PC-9 (cell line): ENCODE results near the gene WASF1. TPM values are rescaled to one million over a fixed set of nuclear protein-coding genes. Genes with fewer than 3 reads are reported as not detected.

Experiments
- BruUV-seq: library from RNA; stranded (reverse); fragments of 400-500 nt; replicated peaks from 2 replicates; lab custom pipeline; 2021; lab: Mats Ljungman, UMichigan
- CTCF ChIA-PET: fragments of 300-600 bp; sonication (Branson Sonifier 250); formaldehyde crosslinking; loops from one replicate; lab custom pipeline; 2022; ENCODE audit warnings: antibody characterized with exemption; lab: Charles Lee
- POLR2A ChIA-PET: fragments of 300-600 bp; sonication (Branson Sonifier 250); formaldehyde crosslinking; loops from one replicate; lab custom pipeline; 2022; ENCODE audit warnings: antibody characterized with exemption; ENCODE audit not compliant: unreplicated experiment; lab: Charles Lee
- DNase-seq, 2 experiments: peaks; one replicate each; pipeline versions ENCODE4 v3.0.0 to v3.0.0-alpha.2; 2015 to 2022; ENCODE audit warnings: mixed read lengths in 1 of 2
- H2AFZ ChIP-seq: fragments of 200-600 bp; sonication (generic); 2 replicates; pipeline ENCODE4 v1.8.1; 2017; ENCODE audit warnings: antibody characterized with exemption
- H3F3A ChIP-seq: fragments of 200-600 bp; sonication (generic); 2 replicates; pipeline ENCODE4 v1.8.1; 2017; ENCODE audit warnings: antibody characterized with exemption, mild to moderate bottlenecking, low read depth; ENCODE audit not compliant: insufficient read depth
- H3K27ac ChIP-seq: fragments of 200-600 bp; sonication (generic); 2 replicates; pipeline ENCODE4 v1.6.1; 2016; ENCODE audit warnings: mixed run types
- H3K27me3 ChIP-seq: fragments of 200-600 bp; sonication (generic); 2 replicates; pipeline ENCODE4 v1.6.1; 2016; ENCODE audit warnings: low read depth, mixed run types; ENCODE audit not compliant: insufficient read depth
- H3K36me3 ChIP-seq: fragments of 200-600 bp; sonication (generic); 2 replicates; pipeline ENCODE4 v1.6.1; 2016; ENCODE audit warnings: low read depth, mixed run types
- H3K4me1 ChIP-seq: fragments of 200-600 bp; sonication (generic); replicated peaks from 2 replicates; pipeline ENCODE4 v1.6.1; 2016; ENCODE audit warnings: mixed run types; ENCODE audit not compliant: insufficient read depth
- H3K4me2 ChIP-seq: fragments of 200-600 bp; sonication (generic); 2 replicates; pipeline ENCODE4 v1.6.1; 2017; ENCODE audit warnings: mixed run types
- H3K4me3 ChIP-seq: fragments of 200-600 bp; sonication (generic); 2 replicates; pipeline ENCODE4 v1.6.1; 2016; ENCODE audit warnings: mixed run types
- H3K79me2 ChIP-seq: fragments of 200-600 bp; sonication (generic); 2 replicates; pipeline ENCODE4 v1.6.1; 2017; ENCODE audit warnings: low read depth, mixed run types
- H3K9me2 ChIP-seq: fragments of 200-600 bp; sonication (generic); 2 replicates; pipeline ENCODE4 v1.8.1; 2017; ENCODE audit warnings: mild to moderate bottlenecking; ENCODE audit not compliant: insufficient read depth
- H3K9me3 ChIP-seq: fragments of 200-600 bp; sonication (generic); 2 replicates; pipeline ENCODE4 v1.8.1; 2016; ENCODE audit warnings: low read depth; ENCODE audit not compliant: insufficient read depth
- H4K20me1 ChIP-seq: fragments of 200-600 bp; sonication (generic); 2 replicates; pipeline ENCODE4 v1.8.1; 2017; ENCODE audit not compliant: insufficient read depth
- CTCF ChIP-seq: fragments of 200-600 bp; sonication (generic); conservative IDR thresholded peaks from 2 replicates; pipeline ENCODE4 v1.6.1; 2017; ENCODE audit warnings: mixed run types, antibody characterized with exemption, mild to moderate bottlenecking, moderate library complexity
- EZH2 ChIP-seq: fragments of 200-600 bp; sonication (generic); IDR thresholded peaks from 2 replicates; pipeline ENCODE4 v1.8.0; 2017; ENCODE audit warnings: antibody characterized with exemption, low read depth
- intact Hi-C: fragments of 100-400 bp; cut with micrococcal nuclease; formaldehyde crosslinking; loops from one replicate; pipeline ENCODE4 v1.10.0; 2022; ENCODE audit not compliant: unreplicated experiment
- total RNA-seq: library from RNA; stranded (reverse); gene quantifications from 2 replicates; pipeline ENCODE4 v1.2.3, GENCODE V29; 2021

Gene WASF1
- total RNA-seq, 1 experiment from 2014 or later = 17.0 TPM

- BruUV-seq = no TSS peak
- Histone ChIP-seq H3K4me3 (no peak overlapping the region), H3K9me3 (no peaks in the 10 kb centered on the region), H3K9me2 (no peaks in the 10 kb centered on the region), H3K27me3 (peaks cover 24% of the 10 kb centered on the region), H3K79me2 (no peaks in the 10 kb centered on the region), H3F3A (no peaks in the 10 kb centered on the region), H2AFZ (no peak overlapping the region; the same call in 1 of the 2 replicates), H3K4me2 (0 out of 2 replicates have a peak overlapping the region, but pooled peaks have one; percentile 11), H3K4me1 (no peaks in the 10 kb centered on the region), H4K20me1 (no peaks in the 10 kb centered on the region), H3K36me3 (no peaks in the 10 kb centered on the region), H3K27ac (no peak overlapping the region)
- intact Hi-C loops = loop anchor here (1.0 to 10.0 kb wide), 5 partner anchors 339 to 866 kb away; partner anchors contain the start of gene CD164
- peak; percentile 9 to 48 for DNase-seq
- ChIA-PET CTCF (interaction anchor here (0.6 kb wide), 1 partner anchor 373 kb away, joined by 6 read pairs; no protein-coding TSS in a partner anchor), POLR2A (no interaction called here)
- TF ChIP-seq CTCF = peak; percentile 88
- TF ChIP-seq EZH2 = no peak
Measured at GRCh38 chr6:110053395-110054240, 125.9 kb downstream of the WASF1 start.

- H3K4me3 ChIP-seq = no peak overlapping the region
- no peaks in the 10 kb centered on the region for H4K20me1 ChIP-seq
- intact Hi-C loops = loop anchor here (5.0 to 10.0 kb wide), 3 partner anchors 342 to 863 kb away; partner anchors contain the start of gene CD164
- ChIA-PET POLR2A (no interaction called here), CTCF (no interaction called here)
- no TSS peak for BruUV-seq
- no peaks in the 10 kb centered on the region for H3K36me3 ChIP-seq
- no peak for DNase-seq
- H3F3A ChIP-seq = no peaks in the 10 kb centered on the region
- TF ChIP-seq CTCF (no peak), EZH2 (no peak)
- H3K4me2 ChIP-seq = no peak overlapping the region
- no peak overlapping the region for H3K27ac ChIP-seq
- peaks cover 25% of the 10 kb centered on the region for H3K27me3 ChIP-seq
- H2AFZ ChIP-seq = no peak overlapping the region
- H3K9me3 ChIP-seq = no peaks in the 10 kb centered on the region
- no peaks in the 10 kb centered on the region for H3K79me2 ChIP-seq
- no peaks in the 10 kb centered on the region for H3K4me1 ChIP-seq
- no peaks in the 10 kb centered on the region for H3K9me2 ChIP-seq
Measured at GRCh38 chr6:110050440-110050813, 129.0 kb downstream of the WASF1 start.

Other genes with a start within 250 kb of the WASF1 start
- gene GPR6, start 201.4 kb downstream of the WASF1 start, total RNA-seq = not detected in 2 replicates
- 18.3 and 19.0 TPM in 2 replicates for gene CDC40, start 757 bp upstream of the WASF1 start, total RNA-seq
- gene METTL24, start 178.7 kb upstream of the WASF1 start, total RNA-seq = not detected in 2 replicates
- gene DDO, start 235.9 kb upstream of the WASF1 start, total RNA-seq = 2.0 and 3.6 TPM in 2 replicates